ENCODE results near the gene TCF23. TPM values are rescaled to one million over a fixed set of nuclear protein-coding genes. Genes with fewer than 3 reads are reported as not detected.

TCF23 gene
- total RNA-seq, 1 experiment from 2014 or later, result 0.13 TPM

- TF ChIP-seq ATF2 (CRISPR knock-in tag; IDR thresholded peaks at IDR 0.05; ENCODE audit: borderline replicate concordance, low read depth) (no peak), ZNF138 (CRISPR knock-in tag; conservative IDR thresholded peaks at IDR 0.05) (no peak), CREM (CRISPR knock-in tag; IDR thresholded peaks at IDR 0.05) (no peak)
These were observed 52.9 kb downstream of the TCF23 start (continued) for GRCh38 chr2:27201675-27202074.

- no peaks in the 10 kb centered on the region for H3K9me3 Mint-ChIP-seq
- DNase-seq (ENCODE audit: low spot score), result no peak
- ChIA-PET POLR2A (interaction anchor here (0.9 kb wide), 1 partner anchor 101 kb away, joined by 4 read pairs; no protein-coding TSS in a partner anchor), CTCF (interaction anchor here (1.0 kb wide), 1 partner anchor 69 kb away, joined by 3 read pairs; no protein-coding TSS in a partner anchor)
- no peak overlapping the region for H3K4me3 Mint-ChIP-seq
- no peaks in the 10 kb centered on the region for H3K4me1 Mint-ChIP-seq
- no peak for ATAC-seq
- H3K27me3 Mint-ChIP-seq (ENCODE audit: low read depth), result no peaks in the 10 kb centered on the region
- no peak for TF ChIP-seq ZNF423 (CRISPR knock-in tag; IDR thresholded peaks at IDR 0.05)
- no peak for TF ChIP-seq HMGXB4 (CRISPR knock-in tag; IDR thresholded peaks at IDR 0.05)
- no peak for TF ChIP-seq CREB1 (CRISPR knock-in tag; IDR thresholded peaks at IDR 0.05)
- TF ChIP-seq NR1H2 (CRISPR knock-in tag; IDR thresholded peaks at IDR 0.05), result no peak
- peaks cover 64% of the 10 kb centered on the region for H3K36me3 Mint-ChIP-seq
- H3K27ac Mint-ChIP-seq, result no peak overlapping the region
These were observed 54.0 kb downstream of the TCF23 start for GRCh38 chr2:27202854-27203253.

- DNase-seq (ENCODE audit: low spot score) (no peak), ATAC-seq (no peak)
- no peak overlapping the region for H3K27ac Mint-ChIP-seq
- TF ChIP-seq, protein P1, sequence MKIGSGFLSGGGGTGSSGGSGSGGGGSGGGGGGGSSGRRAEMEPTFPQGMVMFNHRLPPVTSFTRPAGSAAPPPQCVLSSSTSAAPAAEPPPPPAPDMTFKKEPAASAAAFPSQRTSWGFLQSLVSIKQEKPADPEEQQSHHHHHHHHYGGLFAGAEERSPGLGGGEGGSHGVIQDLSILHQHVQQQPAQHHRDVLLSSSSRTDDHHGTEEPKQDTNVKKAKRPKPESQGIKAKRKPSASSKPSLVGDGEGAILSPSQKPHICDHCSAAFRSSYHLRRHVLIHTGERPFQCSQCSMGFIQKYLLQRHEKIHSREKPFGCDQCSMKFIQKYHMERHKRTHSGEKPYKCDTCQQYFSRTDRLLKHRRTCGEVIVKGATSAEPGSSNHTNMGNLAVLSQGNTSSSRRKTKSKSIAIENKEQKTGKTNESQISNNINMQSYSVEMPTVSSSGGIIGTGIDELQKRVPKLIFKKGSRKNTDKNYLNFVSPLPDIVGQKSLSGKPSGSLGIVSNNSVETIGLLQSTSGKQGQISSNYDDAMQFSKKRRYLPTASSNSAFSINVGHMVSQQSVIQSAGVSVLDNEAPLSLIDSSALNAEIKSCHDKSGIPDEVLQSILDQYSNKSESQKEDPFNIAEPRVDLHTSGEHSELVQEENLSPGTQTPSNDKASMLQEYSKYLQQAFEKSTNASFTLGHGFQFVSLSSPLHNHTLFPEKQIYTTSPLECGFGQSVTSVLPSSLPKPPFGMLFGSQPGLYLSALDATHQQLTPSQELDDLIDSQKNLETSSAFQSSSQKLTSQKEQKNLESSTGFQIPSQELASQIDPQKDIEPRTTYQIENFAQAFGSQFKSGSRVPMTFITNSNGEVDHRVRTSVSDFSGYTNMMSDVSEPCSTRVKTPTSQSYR (CRISPR knock-in tag; IDR thresholded peaks at IDR 0.05), result no peak
- TF ChIP-seq ZNF532 (CRISPR knock-in tag; IDR thresholded peaks at IDR 0.05; ENCODE audit: borderline replicate concordance) (no peak), OVOL2 (CRISPR knock-in tag; IDR thresholded peaks at IDR 0.05; ENCODE audit: borderline replicate concordance) (no peak), TP53 (CRISPR knock-in tag; IDR thresholded peaks at IDR 0.05) (no peak), AR (CRISPR knock-in tag; IDR thresholded peaks at IDR 0.05) (no peak), CDX4 (CRISPR knock-in tag; IDR thresholded peaks at IDR 0.05; ENCODE audit: borderline replicate concordance) (no peak)
- TF ChIP-seq, protein P2, sequence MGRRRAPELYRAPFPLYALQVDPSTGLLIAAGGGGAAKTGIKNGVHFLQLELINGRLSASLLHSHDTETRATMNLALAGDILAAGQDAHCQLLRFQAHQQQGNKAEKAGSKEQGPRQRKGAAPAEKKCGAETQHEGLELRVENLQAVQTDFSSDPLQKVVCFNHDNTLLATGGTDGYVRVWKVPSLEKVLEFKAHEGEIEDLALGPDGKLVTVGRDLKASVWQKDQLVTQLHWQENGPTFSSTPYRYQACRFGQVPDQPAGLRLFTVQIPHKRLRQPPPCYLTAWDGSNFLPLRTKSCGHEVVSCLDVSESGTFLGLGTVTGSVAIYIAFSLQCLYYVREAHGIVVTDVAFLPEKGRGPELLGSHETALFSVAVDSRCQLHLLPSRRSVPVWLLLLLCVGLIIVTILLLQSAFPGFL (CRISPR knock-in tag; IDR thresholded peaks at IDR 0.05; ENCODE audit: borderline replicate concordance), result no peak
- TF ChIP-seq, protein P3, sequence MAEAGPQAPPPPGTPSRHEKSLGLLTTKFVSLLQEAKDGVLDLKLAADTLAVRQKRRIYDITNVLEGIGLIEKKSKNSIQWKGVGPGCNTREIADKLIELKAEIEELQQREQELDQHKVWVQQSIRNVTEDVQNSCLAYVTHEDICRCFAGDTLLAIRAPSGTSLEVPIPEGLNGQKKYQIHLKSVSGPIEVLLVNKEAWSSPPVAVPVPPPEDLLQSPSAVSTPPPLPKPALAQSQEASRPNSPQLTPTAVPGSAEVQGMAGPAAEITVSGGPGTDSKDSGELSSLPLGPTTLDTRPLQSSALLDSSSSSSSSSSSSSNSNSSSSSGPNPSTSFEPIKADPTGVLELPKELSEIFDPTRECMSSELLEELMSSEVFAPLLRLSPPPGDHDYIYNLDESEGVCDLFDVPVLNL (CRISPR knock-in tag; IDR thresholded peaks at IDR 0.05; ENCODE audit: borderline replicate concordance, low read depth), result no peak
- H3K9me3 Mint-ChIP-seq, result no peaks in the 10 kb centered on the region
- peaks cover 73% of the 10 kb centered on the region for H3K36me3 Mint-ChIP-seq
- H3K27me3 Mint-ChIP-seq (ENCODE audit: low read depth), result no peaks in the 10 kb centered on the region
- no peak overlapping the region for H3K4me3 Mint-ChIP-seq
- peaks cover 1% of the 10 kb centered on the region; the same call in 1 of the 2 replicates for H3K4me1 Mint-ChIP-seq
- ChIA-PET CTCF (interaction anchor here (1.0 kb wide), 1 partner anchor 70 kb away, joined by 3 read pairs; no protein-coding TSS in a partner anchor), POLR2A (no interaction called here)
These were observed 54.9 kb downstream of the TCF23 start for GRCh38 chr2:27203741-27204140.
